Fibroblast of pulmonary artery (primary cell): ENCODE results near the gene ACTRT2.

Experiments
- DNase-seq: peaks from one replicate; pipeline ENCODE4 v3.0.0-alpha.2; 2010; ENCODE audit warnings: low read depth
- H3K4me3 ChIP-seq: replicated peaks from 2 replicates; pipeline ENCODE4 v1.5.1; 2011; ENCODE audit warnings: low read depth, mild to moderate bottlenecking, control low read depth, low read length, moderate library complexity
- TF ChIP-seq, protein P1 (sequence below): IDR thresholded peaks from 2 replicates; pipeline ENCODE4 v1.5.1; 2011; ENCODE audit warnings: mild to moderate bottlenecking, control low read depth, low read length, inconsistent platforms; ENCODE audit errors: missing control alignments

Gene ACTRT2

DNA sequence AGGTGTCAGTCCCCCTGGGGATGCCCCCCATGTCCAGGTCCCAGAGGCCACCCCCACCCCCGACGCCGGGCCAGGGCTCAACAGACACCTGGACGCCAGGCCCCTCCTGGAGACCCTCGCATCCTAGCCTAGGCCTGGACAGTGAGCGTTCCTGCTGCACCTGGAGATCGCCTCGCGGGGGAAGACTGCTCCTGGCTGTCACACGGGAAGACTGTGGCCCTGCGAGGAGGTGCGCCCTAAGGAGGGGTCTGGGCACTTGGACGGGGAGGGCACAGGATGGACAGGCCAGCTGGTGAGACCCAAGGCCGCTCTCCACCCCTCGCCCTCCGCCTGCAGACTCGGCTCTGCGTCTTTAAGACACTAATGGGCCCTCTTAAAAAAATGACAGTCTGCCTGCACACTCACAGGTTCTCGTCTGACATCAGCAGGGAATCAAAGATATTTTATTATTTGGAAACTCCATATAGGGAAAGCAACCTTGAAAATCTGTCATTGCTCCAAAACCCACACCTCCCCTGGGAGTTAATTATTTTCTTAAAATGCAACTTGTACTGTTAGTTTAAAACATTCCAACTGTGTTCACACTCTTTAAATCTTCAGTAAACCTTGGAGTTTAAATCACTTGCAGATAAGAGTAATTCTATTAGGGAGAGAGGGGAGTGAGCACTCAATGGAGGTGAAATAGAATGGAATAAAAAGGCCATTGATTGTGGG, 45.6 kb upstream of the ACTRT2 start:
- no peak overlapping the region for H3K4me3 ChIP-seq
- no peak for DNase-seq
- TF ChIP-seq, protein P1, sequence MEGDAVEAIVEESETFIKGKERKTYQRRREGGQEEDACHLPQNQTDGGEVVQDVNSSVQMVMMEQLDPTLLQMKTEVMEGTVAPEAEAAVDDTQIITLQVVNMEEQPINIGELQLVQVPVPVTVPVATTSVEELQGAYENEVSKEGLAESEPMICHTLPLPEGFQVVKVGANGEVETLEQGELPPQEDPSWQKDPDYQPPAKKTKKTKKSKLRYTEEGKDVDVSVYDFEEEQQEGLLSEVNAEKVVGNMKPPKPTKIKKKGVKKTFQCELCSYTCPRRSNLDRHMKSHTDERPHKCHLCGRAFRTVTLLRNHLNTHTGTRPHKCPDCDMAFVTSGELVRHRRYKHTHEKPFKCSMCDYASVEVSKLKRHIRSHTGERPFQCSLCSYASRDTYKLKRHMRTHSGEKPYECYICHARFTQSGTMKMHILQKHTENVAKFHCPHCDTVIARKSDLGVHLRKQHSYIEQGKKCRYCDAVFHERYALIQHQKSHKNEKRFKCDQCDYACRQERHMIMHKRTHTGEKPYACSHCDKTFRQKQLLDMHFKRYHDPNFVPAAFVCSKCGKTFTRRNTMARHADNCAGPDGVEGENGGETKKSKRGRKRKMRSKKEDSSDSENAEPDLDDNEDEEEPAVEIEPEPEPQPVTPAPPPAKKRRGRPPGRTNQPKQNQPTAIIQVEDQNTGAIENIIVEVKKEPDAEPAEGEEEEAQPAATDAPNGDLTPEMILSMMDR: no peak

DNA sequence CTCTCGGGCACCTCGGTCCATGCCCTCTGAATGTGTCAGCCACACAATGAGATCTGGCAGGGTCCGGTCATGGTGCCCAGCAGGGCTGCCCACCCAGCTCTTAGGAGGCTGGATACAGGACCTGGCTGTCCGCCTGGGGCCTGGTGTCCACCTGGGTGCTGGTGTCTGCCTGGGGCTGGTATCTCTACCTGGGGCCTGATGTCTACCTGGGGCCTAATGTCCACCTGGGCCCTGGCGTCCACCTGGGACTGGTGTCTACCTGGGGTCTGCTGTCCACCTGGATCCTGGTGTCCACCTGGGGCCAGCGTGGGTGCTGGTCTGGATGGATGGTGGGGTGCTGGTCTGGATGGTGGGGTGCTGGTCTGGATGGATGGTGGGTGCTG, 45.1 kb upstream of the ACTRT2 start:
- no peak overlapping the region for H3K4me3 ChIP-seq
- DNase-seq: no peak
- TF ChIP-seq, protein P1: no peak

DNA sequence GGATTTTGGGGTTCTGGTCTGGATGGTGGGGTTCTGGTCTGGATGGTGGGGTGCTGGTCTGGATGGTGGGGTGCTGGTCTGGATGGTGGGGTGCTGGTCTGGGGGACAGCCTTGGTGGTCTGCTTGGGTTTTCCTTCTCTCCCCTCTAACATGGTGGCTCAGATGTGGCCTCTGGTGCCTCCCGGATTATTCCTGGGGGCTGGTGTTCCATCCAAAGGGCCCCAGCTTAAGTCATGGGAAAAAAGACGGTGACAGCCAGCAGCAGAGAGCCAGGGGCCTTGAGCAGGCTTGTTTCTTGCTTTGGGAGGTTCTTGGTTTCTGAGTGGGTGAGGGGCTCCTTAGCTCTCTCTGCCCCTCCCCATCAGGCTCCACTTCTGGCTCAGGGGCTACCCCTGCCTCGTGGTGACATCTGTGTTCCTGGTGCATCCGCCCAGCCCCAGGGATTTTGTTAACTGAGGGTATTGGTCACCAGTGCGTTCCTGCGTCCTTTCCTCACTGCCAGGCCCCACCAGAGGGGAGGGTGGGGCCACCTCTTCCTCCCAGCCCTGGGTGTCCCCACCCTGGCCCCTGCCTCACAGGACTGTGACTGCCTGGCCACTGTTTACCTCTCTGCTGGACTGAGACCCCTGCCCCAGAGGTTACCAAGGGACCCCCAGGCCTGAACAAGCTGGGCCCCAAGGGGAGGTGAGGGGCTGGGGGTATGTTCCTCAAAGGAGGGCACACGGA, 43.2 kb upstream of the ACTRT2 start:
- TF ChIP-seq, protein P1: no peak
- no peak for DNase-seq
- no peak overlapping the region for H3K4me3 ChIP-seq

DNA sequence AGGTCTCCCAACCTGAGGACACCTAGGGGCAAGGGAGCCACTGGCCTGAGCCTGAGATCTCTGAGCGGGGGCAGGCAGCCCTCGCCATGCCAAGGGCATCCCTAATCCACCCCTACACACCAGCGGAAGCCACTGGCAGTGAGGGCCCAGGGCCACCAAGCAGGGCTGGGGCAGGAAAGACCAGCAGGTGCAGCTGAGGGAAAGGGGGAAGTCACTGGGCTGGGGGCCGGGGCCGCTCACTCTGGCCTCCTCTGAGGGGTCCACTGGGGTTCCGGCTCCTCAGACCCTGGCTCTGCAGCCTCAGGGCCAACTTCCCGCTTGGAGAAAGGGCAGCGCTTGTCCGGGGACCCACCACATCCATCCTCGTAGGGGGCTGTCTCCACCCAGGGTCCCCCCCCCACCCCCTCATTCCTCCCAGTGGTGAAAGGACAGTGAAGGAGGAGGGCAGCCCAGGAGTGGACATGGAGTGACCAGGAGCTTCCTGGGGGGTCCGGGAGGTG, 42.5 kb upstream of the ACTRT2 start:
- no peak overlapping the region for H3K4me3 ChIP-seq
- TF ChIP-seq, protein P1: no peak
- no peak for DNase-seq

DNA sequence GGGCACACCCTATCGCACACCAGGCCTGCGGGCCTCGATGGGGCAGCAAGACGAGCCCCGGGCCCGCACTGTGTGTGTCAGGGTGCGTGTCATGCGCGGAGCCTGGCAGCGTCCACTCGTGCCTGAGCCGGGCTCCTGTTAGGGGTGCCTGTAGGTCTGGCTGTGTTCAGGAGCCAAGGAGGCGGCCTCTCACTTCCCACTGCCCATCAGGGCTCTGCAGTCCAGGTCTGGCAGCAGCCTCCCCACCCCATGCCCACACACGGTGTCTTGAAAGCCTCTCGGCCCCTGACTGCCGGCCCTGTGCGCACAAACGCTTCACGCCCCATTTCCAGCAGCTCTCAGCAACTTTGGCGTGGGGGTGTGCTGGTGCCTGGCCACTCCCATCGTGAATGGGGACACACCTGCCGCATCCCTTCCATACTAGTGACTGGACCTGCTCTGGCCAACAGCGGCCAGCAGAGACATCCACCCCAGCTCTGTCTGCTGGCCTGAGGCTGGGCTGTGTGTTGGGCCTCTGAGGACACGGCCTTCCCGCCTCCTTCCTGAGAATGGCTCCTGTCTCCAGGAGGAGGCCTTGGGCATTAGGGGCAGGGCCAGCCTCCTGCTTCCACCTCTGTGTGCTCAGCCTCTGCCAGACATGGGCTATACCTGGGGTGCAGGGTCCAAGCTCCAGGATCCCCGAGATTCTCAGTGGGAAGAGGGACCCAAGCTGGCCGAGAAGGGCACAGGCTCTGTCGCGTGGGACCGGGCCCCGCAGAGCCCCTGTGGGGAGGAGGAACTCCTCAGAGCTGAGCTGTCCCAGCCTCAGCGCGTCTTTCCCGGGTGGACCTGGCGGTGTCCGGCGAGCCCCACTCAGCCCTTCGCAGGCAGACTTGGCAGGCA, 41.8 kb upstream of the ACTRT2 start:
- H3K4me3 ChIP-seq: no peak overlapping the region
- no peak for DNase-seq
- TF ChIP-seq, protein P1: no peak

DNA sequence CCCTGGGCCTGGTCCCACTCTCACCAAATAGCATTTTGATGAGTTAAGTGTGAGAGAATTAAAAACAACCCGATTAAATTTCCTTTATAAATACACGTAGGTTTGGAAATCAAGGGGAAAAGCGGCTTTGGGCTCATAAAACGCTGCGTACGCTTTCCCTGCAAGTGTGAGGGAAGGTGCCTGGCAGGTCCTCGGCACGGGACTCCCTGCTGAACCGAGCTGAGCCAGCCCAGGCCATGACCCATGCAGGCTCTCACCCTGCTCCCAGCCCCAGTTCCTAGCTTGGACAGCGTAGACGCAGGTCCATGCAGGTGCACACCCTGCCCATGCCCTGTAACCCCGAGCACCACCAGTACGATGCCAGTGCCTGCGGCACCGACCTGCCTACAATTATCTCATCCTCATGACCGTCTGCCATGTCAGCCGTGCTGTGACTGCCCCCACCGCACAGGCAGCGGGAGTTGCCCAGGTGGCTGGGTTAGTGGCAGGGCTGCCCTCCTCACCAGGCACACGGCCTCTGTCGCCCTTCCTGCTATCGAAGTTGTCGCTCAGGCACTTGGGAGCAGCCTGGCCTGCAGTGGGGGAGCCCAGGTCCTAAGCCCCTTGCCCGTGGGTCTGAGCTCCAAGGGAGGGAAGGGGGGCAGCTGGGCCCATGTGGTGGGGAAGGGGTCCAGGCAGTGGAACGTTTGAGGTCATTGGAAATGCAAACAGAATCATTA, 41.0 kb upstream of the ACTRT2 start:
- DNase-seq: no peak
- H3K4me3 ChIP-seq: no peak overlapping the region
- TF ChIP-seq, protein P1: no peak
